ENCODE data around the gene RERG. TPM values are rescaled to one million over a fixed set of nuclear protein-coding genes. Genes with fewer than 3 reads are reported as not detected.

Gene RERG
- total RNA-seq, 1 donor from 2014 or later: 1.9 TPM

GRCh38 chr12:15184484-15184883 lies 36.7 kb downstream of the RERG start:
- ATAC-seq: no peak

- ATAC-seq: no peak
These were observed 37.4 kb downstream of the RERG start for GRCh38 chr12:15183821-15184220.

DNA sequence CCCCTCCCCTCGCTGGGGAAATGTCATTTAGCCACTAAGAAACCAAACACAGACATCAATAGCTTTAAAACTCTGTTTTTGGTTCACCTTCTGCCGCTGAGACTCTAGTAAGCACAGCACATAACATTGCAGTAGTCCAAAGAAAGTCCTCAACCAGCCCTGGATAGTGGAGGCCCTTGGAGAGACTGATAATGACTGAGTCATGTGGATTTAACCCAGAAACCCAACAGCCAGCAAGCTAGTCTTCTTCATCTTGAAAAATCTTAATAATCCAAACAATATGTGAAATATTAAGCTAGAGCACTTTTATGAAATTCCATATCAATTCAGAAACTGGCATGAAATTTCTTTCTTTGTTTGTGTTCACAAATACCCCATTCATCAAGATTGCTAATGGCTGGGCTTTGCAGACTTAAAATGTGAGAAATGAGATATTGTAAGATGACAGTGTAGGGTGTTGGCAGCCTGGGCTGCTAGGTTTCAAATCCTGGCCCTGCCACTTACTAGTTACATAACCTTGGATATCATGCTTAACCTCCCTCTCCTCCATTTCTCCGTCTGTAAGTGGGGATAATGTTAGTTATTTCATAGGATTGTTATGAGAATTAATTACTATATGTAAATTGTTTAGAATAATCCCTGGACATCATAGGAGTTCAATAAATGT lies 40.1 kb downstream of the RERG start:
- ATAC-seq: no peak

DNA sequence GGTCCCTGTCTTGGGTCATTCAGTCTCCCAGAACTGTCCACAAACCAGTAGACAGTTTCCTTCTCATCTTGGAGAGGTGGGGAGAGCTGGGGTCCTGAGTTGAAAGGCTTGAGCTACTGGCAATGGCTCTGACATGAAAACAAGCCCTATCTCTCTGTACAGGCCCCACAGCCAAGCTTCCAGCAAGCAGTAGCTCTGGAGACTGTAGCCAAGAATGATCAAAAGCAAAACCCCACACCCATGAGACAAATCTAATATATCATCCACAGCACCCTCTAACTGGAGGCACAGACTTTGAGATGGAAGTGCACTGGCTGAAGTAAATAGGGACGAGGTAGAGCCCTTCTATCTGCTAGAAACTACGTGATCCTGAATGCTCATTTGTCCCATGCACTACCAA lies 40.9 kb downstream of the RERG start:
- ATAC-seq: no peak

- no peak for ATAC-seq
These were observed 41.5 kb downstream of the RERG start for GRCh38 chr12:15179672-15180071.

DNA sequence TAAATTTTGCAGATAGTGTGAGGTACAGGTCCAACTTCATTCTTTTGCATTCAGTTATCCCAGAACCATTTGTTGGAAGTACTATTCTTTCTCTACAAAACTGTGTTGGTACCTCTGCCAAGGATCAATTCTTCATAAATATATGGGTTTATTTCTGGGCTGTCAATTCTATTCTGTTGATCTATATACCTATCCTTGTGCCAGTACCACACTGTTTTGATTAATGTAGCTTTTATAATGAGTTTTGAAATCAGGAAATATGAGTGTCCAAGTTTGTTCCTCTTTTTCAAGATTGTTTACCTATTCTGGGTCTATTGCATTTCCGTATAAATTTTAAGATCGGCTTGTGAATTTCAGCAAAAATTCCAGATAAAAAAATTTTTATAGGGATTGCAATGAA lies 48.1 kb downstream of the RERG start:
- ATAC-seq: no peak

GRCh38 chr12:15172060-15172822 lies 49.0 kb downstream of the RERG start:
- no peak for ATAC-seq

DNA sequence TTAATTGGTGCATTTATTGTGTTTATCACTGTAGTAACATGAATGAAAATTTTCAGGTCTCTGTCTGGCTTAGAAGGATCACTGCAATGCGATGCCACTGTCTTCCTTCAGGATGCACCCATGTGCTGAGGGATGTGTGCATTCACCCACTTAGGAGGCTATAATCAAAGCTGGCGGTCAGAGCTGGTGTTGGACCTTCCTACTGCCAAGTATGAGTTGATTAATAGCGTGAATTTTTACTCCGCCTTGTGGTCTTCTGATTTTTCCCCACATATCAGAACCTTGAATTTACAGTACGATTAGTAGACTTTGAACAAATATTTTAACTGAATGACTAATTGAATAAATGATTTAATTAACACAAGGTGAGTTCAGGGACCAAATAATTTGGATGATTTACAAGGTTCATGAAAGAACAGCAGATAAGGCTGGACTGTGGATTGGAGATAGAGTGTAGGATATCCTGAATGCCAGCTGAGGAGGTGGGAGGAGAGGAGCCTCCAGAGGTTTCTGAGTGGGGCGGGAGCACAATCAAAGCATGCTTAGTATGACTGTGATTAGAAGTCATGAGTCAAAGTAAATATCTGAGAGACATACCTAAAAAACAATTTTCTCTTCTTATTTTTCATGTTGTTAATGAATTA lies 50.1 kb downstream of the RERG start:
- ATAC-seq: no peak

- ATAC-seq: no peak
These were observed 53.1 kb downstream of the RERG start for GRCh38 chr12:15168026-15168678.

GRCh38 chr12:15165012-15165659 lies 56.1 kb downstream of the RERG start:
- ATAC-seq: no peak

- no peak for ATAC-seq
These were observed 57.9 kb downstream of the RERG start for GRCh38 chr12:15163030-15163976.

DNA sequence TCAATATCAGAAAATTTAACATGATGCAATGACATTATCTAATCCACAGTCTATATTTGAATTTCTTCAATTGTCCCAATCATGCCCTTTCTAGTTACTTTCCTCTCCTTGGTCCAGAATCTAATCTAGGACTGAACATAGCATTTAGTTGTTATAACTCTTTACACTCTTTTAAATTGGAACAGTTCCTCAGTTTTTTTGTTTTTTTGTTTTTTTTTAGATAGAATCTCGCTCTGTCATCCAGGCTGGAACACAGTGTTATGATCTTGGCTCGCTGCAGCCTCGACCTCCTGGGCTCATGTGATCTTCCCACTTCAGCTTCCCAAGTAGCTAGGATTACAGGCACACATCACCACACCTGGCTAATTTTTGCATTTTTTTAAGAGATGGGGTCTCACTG lies 63.1 kb downstream of the RERG start:
- no peak for ATAC-seq

GRCh38 chr12:15157269-15157671 lies 63.9 kb downstream of the RERG start:
- ATAC-seq: no peak

- peak; percentile 57 for ATAC-seq
These were observed 65.9 kb downstream of the RERG start for GRCh38 chr12:15155271-15155670.

DNA sequence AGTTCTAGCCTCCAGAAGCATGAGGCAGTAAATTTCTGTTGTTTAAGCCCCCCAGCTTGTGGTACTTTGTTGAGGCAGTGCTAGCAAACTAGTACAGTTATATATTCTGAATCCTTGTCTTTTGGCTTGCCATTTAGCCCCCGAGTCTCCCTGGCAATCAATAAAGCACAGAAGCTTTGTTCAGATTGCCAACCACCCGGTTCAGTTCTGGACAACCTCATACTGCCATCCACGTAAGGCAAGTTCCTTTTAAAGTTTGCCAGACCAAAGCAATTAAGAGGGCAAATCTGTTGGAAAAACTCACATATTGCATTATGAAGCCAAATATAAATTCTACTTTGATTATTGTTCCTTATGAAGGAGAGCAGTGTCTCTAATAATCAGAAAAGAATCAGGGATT lies 67.1 kb downstream of the RERG start:
- no peak for ATAC-seq

DNA sequence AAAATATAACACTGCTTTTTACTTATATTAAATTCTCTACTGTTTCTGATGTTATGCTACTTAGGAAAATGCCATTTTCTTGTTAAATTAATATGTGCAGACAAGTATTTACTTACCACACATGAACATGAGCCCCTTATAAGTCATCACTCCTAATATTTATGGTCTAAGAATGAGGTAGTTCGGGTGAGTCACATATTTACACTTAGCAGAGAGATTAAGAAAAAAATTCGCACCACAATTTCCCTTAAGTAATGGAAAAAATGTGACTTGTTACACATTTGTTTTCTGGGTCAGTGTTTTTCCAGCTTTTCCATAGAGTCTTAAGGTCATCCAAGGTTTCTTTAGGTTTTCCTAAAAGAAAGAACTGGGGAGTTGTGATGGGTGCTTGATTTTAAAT lies 68.3 kb downstream of the RERG start:
- ATAC-seq: peak; percentile 36

DNA sequence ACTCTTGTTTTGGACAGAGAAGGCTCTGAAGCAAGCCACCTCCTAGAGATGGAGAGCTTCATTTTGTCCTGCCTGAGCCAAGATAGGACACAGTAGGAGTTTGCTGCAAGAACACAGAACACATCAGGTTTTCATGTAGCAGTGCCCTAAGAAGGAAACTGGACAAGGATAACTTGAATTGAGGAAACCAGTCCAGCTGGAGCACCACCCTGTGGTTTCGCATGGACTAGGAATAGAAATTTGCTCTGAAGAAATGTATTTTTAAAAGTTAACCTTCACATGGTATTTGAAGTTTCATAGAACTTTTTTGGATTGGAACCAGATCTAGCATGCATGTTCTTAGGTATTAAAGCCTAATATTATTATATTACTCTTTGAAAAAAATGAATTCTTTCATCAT lies 68.8 kb downstream of the RERG start:
- ATAC-seq: no peak

DNA sequence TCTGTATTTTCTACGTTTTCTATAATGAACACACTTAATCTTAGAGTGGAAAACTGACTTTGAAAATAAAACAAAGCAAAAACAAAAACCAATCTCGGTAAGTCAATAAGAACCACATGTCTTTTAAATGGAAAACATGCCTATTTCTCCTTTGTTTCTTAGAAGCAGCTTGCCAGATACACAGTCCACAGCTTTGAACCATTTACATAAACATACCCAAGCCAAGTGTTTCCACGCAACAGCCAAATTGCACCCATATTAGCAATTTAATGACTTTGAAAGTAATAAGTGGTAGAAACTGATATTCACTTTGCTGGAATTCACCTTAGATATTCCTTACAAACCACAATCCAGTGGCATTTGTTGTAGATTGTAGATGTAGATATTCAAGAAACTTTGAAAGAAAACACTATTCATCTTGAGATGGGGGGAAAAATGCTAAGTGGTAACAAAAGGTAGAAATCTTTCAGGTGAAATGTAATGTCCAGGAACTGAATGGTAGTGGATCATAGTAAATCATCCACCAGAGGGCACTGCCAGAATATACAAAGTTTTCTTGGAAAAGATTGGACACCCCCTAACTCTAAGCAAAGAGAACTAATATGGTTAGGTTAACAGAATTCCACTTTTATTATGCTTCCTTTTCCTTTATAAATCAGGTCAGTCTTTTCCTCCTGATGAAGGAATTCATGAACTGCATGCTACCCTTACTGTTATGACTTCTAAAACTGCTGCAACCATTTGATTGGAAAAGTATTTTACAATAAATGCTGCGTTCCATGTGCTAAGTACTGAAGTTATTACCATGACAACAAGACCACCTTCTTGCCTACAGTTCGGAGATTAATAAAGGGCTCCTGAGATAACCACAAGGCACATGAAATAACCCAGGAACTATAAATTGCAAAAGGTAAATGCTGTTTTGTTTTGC lies 69.8 kb downstream of the RERG start:
- no peak for ATAC-seq

DNA sequence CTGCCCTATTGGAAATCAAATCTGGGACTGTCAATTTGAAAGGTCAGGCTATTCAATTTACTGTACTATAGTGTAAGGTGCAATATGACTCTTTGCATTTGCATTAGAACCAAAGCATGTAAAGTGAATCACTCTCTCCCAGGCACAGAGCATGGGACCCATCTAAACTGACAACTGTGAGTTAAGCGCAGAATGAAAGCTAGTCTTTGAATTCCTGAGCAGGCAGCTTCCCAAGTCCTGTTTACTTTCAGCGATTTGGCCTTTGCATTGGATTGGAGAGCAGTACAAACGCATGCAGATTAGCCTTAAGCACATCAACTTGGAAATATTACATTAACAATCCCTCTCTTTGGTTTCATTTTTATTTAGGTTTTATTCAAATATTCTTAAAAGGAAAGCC lies 74.6 kb downstream of the RERG start:
- ATAC-seq: no peak

DNA sequence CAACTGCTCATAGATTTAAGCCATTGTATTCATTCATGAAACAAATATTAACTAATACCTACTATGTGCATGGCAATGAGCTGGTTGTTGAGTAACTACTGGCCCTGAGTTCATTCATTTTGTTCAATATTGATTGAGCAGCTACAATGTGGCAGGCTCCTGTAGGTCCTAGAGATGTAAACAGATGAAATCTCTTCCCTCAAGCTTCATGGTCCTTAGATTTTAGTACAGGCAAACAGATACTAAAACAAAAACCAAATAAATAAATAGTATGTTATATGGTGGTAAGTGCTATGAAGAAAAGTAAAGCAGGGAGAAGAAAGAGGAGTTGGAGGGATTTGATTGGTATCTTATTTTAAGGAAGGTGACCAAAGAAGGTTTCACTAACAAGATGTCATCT lies 77.8 kb downstream of the RERG start:
- ATAC-seq: no peak

GRCh38 chr12:15142711-15143110 lies 78.5 kb downstream of the RERG start:
- no peak for ATAC-seq
